Neutrophil (primary cell): ENCODE data around the gene OLIG2.
A peak's percentile ranks its signal among the peaks of the same experiment; 100 is the strongest.

ENCODE experiments used
- H3K27ac ChIP-seq: fragments of 200-600 bp; sonication (generic); 2 replicates; pipeline ENCODE4 v1.5.1; 2016; ENCODE audit warnings: mild to moderate bottlenecking, moderate library complexity
- H3K27me3 ChIP-seq: fragments of 200-600 bp; sonication (generic); 2 replicates; pipeline ENCODE4 v1.6.0; 2016; ENCODE audit warnings: mild to moderate bottlenecking
- H3K36me3 ChIP-seq: fragments of 200-600 bp; sonication (generic); 2 replicates; pipeline ENCODE4 v1.5.1; 2017
- H3K4me1 ChIP-seq, 2 experiments: fragments of 200-600 bp in 1 of 2; sonication (generic) in 1 of 2; 1 replicate in 1 of 2; 2 replicates in 1 of 2; pipeline versions ENCODE4 v1.5.1 to v1.6.1; 2013 to 2016; ENCODE audit warnings: low read depth in 1 of 2, low read length in 1 of 2, mild to moderate bottlenecking in 1 of 2, moderate library complexity in 1 of 2; ENCODE audit not compliant: control insufficient read depth in 1 of 2, insufficient read depth in 1 of 2
- H3K4me3 ChIP-seq, 2 experiments: fragments of 200-600 bp in 1 of 2; sonication (generic) in 1 of 2; 1 replicate in 1 of 2; 2 replicates in 1 of 2; pipeline ENCODE4 v1.5.1; 2013 to 2016; ENCODE audit warnings: low read depth in 1 of 2, low read length in 1 of 2, mild to moderate bottlenecking in 1 of 2, moderate library complexity in 1 of 2
- H3K9me3 ChIP-seq: fragments of 200-600 bp; sonication (generic); 2 replicates; pipeline ENCODE4 v1.5.1; 2016
- CTCF ChIP-seq: fragments of 200-600 bp; sonication (generic); IDR thresholded peaks from 2 replicates; pipeline ENCODE4 v1.5.1; 2016; ENCODE audit warnings: antibody characterized with exemption

Gene OLIG2

DNA sequence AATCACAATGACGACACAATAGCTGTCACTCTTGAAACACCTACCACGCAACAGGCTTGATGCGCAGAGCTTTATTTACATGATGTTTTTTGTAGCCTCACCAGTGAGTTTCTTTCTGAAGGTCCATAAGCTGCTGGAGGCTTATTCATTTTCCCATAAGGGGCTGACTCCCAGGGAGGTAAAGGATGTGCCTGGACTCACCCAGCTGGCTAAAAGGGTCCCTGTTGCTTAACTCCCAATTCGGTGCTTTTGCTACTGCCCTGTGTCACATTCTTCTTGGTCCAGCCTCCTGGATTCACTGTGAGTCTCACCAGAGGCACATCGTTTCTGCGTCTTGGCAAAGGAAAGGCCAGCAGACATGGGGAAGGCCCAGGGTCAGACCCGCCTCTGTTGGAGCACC, 44.6 kb upstream of the OLIG2 start:
- Histone ChIP-seq H3K4me3 (no peak overlapping the region), H3K36me3 (no peaks in the 10 kb centered on the region), H3K9me3 (no peaks in the 10 kb centered on the region), H3K27me3 (peaks cover 42% of the 10 kb centered on the region), H3K4me1 (no peaks in the 10 kb centered on the region), H3K27ac (no peak overlapping the region)
- no peak for TF ChIP-seq CTCF

GRCh38 chr21:32990666-32991065, 35.1 kb upstream of the OLIG2 start:
- Histone ChIP-seq H3K27me3 (peaks cover 43% of the 10 kb centered on the region), H3K4me3 (no peak overlapping the region), H3K27ac (no peak overlapping the region), H3K4me1 (no peaks in the 10 kb centered on the region), H3K36me3 (no peaks in the 10 kb centered on the region), H3K9me3 (no peaks in the 10 kb centered on the region)
- no peak for TF ChIP-seq CTCF

- Histone ChIP-seq H3K36me3 (no peaks in the 10 kb centered on the region), H3K9me3 (no peaks in the 10 kb centered on the region), H3K4me1 (no peaks in the 10 kb centered on the region), H3K4me3 (no peak overlapping the region), H3K27ac (no peak overlapping the region), H3K27me3 (peaks cover 43% of the 10 kb centered on the region)
- TF ChIP-seq CTCF: no peak
These were observed 34.4 kb upstream of the OLIG2 start for GRCh38 chr21:32991361-32991760.

DNA sequence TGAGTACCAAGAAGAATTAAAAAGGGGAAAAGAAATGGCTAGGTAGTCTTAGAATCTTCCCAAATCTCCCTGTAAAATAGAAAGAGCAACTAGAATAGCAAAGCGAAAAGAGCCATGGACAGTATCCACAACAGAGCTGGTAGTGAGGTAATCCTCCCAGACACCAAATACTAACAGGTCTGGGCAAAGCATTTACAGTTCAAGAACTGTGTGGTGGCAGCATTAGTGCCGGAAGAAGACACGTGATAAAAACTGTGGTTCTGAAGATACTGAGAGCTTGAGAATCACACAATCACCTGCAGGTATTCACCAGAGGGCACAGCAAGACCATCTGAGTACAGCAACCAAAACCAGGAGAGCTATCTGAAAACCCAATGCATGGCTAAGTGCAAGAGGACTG, 31.8 kb upstream of the OLIG2 start:
- TF ChIP-seq CTCF: no peak
- Histone ChIP-seq H3K27me3 (peaks cover 38% of the 10 kb centered on the region), H3K36me3 (no peaks in the 10 kb centered on the region), H3K4me1 (no peaks in the 10 kb centered on the region), H3K4me3 (no peak overlapping the region), H3K9me3 (no peaks in the 10 kb centered on the region), H3K27ac (no peak overlapping the region)

- H3K36me3 ChIP-seq: no peaks in the 10 kb centered on the region
- no peaks in the 10 kb centered on the region for H3K9me3 ChIP-seq
- no peaks in the 10 kb centered on the region for H3K4me1 ChIP-seq
- no peak overlapping the region for H3K27ac ChIP-seq
- TF ChIP-seq CTCF: no peak
- H3K4me3 ChIP-seq: no peak overlapping the region
- peaks cover 34% of the 10 kb centered on the region for H3K27me3 ChIP-seq
These were observed 31.4 kb upstream of the OLIG2 start for GRCh38 chr21:32994305-32994704.

DNA sequence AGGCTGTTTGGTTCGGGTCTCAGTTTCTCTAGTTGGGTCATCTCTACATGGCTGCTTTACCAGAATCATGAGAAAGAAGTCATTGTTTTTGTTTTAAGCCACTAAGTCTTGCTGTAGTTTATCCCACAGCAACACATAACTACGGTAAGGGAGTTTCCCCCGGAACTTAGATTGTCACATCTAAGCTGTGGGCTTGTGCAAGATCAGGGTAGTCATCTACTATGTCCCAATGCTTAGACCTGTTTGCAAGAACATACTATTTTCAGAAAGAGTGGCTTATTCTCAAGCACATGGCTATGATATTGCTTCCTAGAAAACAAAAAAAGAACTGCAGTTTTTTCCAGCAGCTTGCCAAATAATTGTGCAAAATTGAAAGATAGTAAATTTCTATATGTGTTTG, 18.0 kb upstream of the OLIG2 start:
- TF ChIP-seq CTCF: peak; percentile 10
- H3K4me1 ChIP-seq: peaks cover 52 to 57% of the 10 kb centered on the region in 2 experiments
- H3K27ac ChIP-seq: peak overlapping the region; percentile 93
- no peaks in the 10 kb centered on the region for H3K27me3 ChIP-seq
- H3K4me3 ChIP-seq: peak overlapping the region; percentile 29 to 31
- no peaks in the 10 kb centered on the region for H3K9me3 ChIP-seq
- H3K36me3 ChIP-seq: no peaks in the 10 kb centered on the region
